HepG2 (cell line): Measurements from ENCODE around the gene PLEKHG4. TPM values are rescaled to one million over a fixed set of nuclear protein-coding genes. Genes with fewer than 3 reads are reported as not detected.

Source experiments
- KDM2A ChIP-seq: sonication (generic); formaldehyde crosslinking; IDR thresholded peaks from 2 replicates; pipeline ENCODE4 v1.4.0; 2020; ENCODE audit warnings: low read depth, missing genetic modification reagents, borderline replicate concordance
- KDM4B ChIP-seq: sonication (generic); formaldehyde crosslinking; IDR thresholded peaks from 2 replicates; pipeline ENCODE4 v1.4.0; 2020; ENCODE audit warnings: missing genetic modification reagents
- MIXL1 ChIP-seq: IDR thresholded peaks from 2 replicates; pipeline ENCODE4 v1.6.1; 2016
- NPAS2 ChIP-seq: sonication (generic); formaldehyde crosslinking; IDR thresholded peaks from 2 replicates; pipeline ENCODE4 v1.8.0; 2022; ENCODE audit warnings: mild to moderate bottlenecking, missing genetic modification reagents, borderline replicate concordance
- POLR2AphosphoS5 ChIP-seq: IDR thresholded peaks from 2 replicates; pipeline ENCODE4 v1.6.1; 2012; ENCODE audit warnings: low read depth, low read length
- PTBP1 ChIP-seq: fragments of 200-400 bp; formaldehyde crosslinking; IDR thresholded peaks from 2 replicates; pipeline ENCODE4 v1.6.1; 2018; ENCODE audit warnings: low read length, low read depth; ENCODE audit not compliant: poor library complexity, severe bottlenecking
- REXO4 ChIP-seq: sonication (generic); formaldehyde crosslinking; IDR thresholded peaks from 2 replicates; pipeline ENCODE4 v1.8.0; 2022; ENCODE audit warnings: missing genetic modification reagents, mild to moderate bottlenecking, borderline replicate concordance
- RFX5 ChIP-seq: IDR thresholded peaks from 2 replicates; pipeline ENCODE4 v1.6.1; 2011; ENCODE audit warnings: low read depth, low read length, improper control_type of control experiment
- RXRA ChIP-seq: sonication (generic); formaldehyde crosslinking; IDR thresholded peaks from 2 replicates; pipeline ENCODE4 v1.5.1; 2020; ENCODE audit warnings: missing genetic modification reagents
- SIX1 ChIP-seq: sonication (generic); formaldehyde crosslinking; IDR thresholded peaks from 2 replicates; pipeline ENCODE4 v1.4.0; 2020; ENCODE audit warnings: missing genetic modification reagents, borderline replicate concordance
- SNAPC5 ChIP-seq: sonication (generic); formaldehyde crosslinking; IDR thresholded peaks from 2 replicates; pipeline ENCODE4 v1.8.1; 2023; ENCODE audit warnings: mild to moderate bottlenecking, missing genetic modification reagents, borderline replicate concordance
- XBP1 ChIP-seq: sonication (generic); formaldehyde crosslinking; IDR thresholded peaks from 2 replicates; pipeline ENCODE4 v1.5.0; 2020; ENCODE audit warnings: missing genetic modification reagents
- ZBTB2 ChIP-seq: sonication (generic); formaldehyde crosslinking; IDR thresholded peaks from 2 replicates; pipeline ENCODE4 v1.8.0; 2022; ENCODE audit warnings: low read depth, missing genetic modification reagents
- ZFP36L1 ChIP-seq: sonication (generic); formaldehyde crosslinking; IDR thresholded peaks from 2 replicates; pipeline ENCODE4 v1.8.0; 2022; ENCODE audit warnings: mild to moderate bottlenecking, missing genetic modification reagents, moderate library complexity
- ZNF234 ChIP-seq: sonication (generic); formaldehyde crosslinking; conservative IDR thresholded peaks from 2 replicates; pipeline ENCODE4 v1.5.1; 2020; ENCODE audit warnings: mild to moderate bottlenecking, missing genetic modification reagents
- ZNF326 ChIP-seq: sonication (generic); formaldehyde crosslinking; IDR thresholded peaks from 2 replicates; pipeline ENCODE4 v1.4.0; 2020; ENCODE audit warnings: missing genetic modification reagents, borderline replicate concordance
- ZNF510 ChIP-seq: sonication (generic); formaldehyde crosslinking; IDR thresholded peaks from 2 replicates; pipeline ENCODE4 v1.4.0; 2020; ENCODE audit warnings: low read depth, mild to moderate bottlenecking, missing genetic modification reagents
- ZNF788 ChIP-seq: sonication (generic); formaldehyde crosslinking; IDR thresholded peaks from 2 replicates; pipeline ENCODE4 v1.5.0; 2020; ENCODE audit warnings: mild to moderate bottlenecking, missing genetic modification reagents, borderline replicate concordance
- ZSCAN29 ChIP-seq: sonication (generic); formaldehyde crosslinking; conservative IDR thresholded peaks from 2 replicates; pipeline ENCODE4 v1.4.0; 2020; ENCODE audit warnings: mild to moderate bottlenecking, missing genetic modification reagents
- polyA plus RNA-seq, 8 experiments: library from polyadenylated mRNA; depleted of rRNA in 3 of 8; stranded (reverse) in 7 of 8; unstranded in 1 of 8; fragments of >200 nt; fragmentation: Illumina TruSeq in 4 of 8; extraction: Trizol in 4 of 8; gene quantifications; 2 replicates each; pipeline versions ENCODE4 v1.2.1 to v1.2.3, GENCODE V29; 2011 to 2016; ENCODE audit warnings: low read depth in 4 of 8, missing spikeins in 1 of 8, mixed read lengths in 1 of 8; ENCODE audit not compliant: insufficient read depth in 1 of 8
- total RNA-seq, 5 experiments: library from RNA; depleted of rRNA; stranded (reverse); fragments of >200 nt; fragmentation: Illumina TruSeq; extraction: Trizol; gene quantifications; 2 replicates each; pipeline ENCODE4 v1.2.3, GENCODE V29; 2016; ENCODE audit warnings: low read depth in 1 of 5
- TF ChIP-seq, protein P1 (sequence below): sonication (generic); formaldehyde crosslinking; IDR thresholded peaks from 2 replicates; pipeline ENCODE4 v1.4.0; 2020; ENCODE audit warnings: mild to moderate bottlenecking, missing genetic modification reagents
- TF ChIP-seq, protein P2 (sequence below): sonication (generic); formaldehyde crosslinking; IDR thresholded peaks from 2 replicates; pipeline ENCODE4 v1.8.1; 2023; ENCODE audit warnings: mild to moderate bottlenecking, inconsistent platforms, moderate library complexity, missing genetic modification reagents, borderline replicate concordance
- TF ChIP-seq, protein P3 (sequence below): sonication (generic); formaldehyde crosslinking; IDR thresholded peaks from 2 replicates; pipeline ENCODE4 v1.5.1; 2020; ENCODE audit warnings: missing genetic modification reagents, mild to moderate bottlenecking, borderline replicate concordance

Gene PLEKHG4
- total and polyA plus RNA-seq, 2 of the 13 experiments (the other 11 are each of a cell fraction or from before 2014, with no cell fraction given): 7.1 to 13.6 TPM

GRCh38 chr16:67247192-67248072, 31.9 kb upstream of the PLEKHG4 start, which contains the start of gene FHOD1 (continued):
- TF ChIP-seq KDM2A (CRISPR knock-in tag) (peak; percentile 94), ZFP36L1 (CRISPR knock-in tag) (peak; percentile 70), ZNF234 (CRISPR knock-in tag) (no peak; the same call in 1 of the 2 replicates), MIXL1 (CRISPR knock-in tag) (0 out of 2 replicates have a peak, but pooled peaks have one; percentile 64), XBP1 (CRISPR knock-in tag) (no peak), PTBP1 (no peak), SIX1 (0 out of 2 replicates have a peak, but pooled peaks have one; percentile 28), NPAS2 (CRISPR knock-in tag) (no peak), ZBTB2 (CRISPR knock-in tag) (peak; percentile 64; the same call in 1 of the 2 replicates), ZNF788 (peak; percentile 20; the same call in 1 of the 2 replicates), ZSCAN29 (CRISPR knock-in tag) (0 out of 2 replicates have a peak, but pooled peaks have one; percentile 76), REXO4 (peak; percentile 16; the same call in 1 of the 2 replicates), RXRA (CRISPR knock-in tag) (peak; percentile 44; the same call in 1 of the 2 replicates), ZNF326 (CRISPR knock-in tag) (no peak), SNAPC5 (CRISPR knock-in tag) (0 out of 2 replicates have a peak, but pooled peaks have one; percentile 69), KDM4B (CRISPR knock-in tag) (0 out of 2 replicates have a peak, but pooled peaks have one; percentile 34), ZNF510 (peak; percentile 40; the same call in 1 of the 2 replicates), POLR2AphosphoS5 (peak; percentile 58; the same call in 1 of the 2 replicates), RFX5 (no peak)
- TF ChIP-seq, protein P1, sequence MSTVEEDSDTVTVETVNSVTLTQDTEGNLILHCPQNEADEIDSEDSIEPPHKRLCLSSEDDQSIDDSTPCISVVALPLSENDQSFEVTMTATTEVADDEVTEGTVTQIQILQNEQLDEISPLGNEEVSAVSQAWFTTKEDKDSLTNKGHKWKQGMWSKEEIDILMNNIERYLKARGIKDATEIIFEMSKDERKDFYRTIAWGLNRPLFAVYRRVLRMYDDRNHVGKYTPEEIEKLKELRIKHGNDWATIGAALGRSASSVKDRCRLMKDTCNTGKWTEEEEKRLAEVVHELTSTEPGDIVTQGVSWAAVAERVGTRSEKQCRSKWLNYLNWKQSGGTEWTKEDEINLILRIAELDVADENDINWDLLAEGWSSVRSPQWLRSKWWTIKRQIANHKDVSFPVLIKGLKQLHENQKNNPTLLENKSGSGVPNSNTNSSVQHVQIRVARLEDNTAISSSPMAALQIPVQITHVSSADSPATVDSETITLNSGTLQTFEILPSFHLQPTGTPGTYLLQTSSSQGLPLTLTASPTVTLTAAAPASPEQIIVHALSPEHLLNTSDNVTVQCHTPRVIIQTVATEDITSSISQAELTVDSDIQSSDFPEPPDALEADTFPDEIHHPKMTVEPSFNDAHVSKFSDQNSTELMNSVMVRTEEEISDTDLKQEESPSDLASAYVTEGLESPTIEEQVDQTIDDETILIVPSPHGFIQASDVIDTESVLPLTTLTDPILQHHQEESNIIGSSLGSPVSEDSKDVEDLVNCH (CRISPR knock-in tag): no peak
- TF ChIP-seq, protein P2, sequence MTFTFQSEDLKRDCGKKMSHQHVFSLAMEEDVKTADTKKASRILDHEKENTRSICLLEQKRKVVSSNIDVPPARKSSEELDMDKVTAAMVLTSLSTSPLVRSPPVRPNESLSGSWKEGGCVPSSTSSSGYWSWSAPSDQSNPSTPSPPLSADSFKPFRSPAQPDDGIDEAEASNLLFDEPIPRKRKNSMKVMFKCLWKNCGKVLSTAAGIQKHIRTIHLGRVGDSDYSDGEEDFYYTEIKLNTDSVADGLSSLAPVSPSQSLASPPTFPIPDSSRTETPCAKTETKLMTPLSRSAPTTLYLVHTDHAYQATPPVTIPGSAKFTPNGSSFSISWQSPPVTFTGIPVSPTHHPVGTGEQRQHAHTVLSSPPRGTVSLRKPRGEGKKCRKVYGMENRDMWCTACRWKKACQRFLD (CRISPR knock-in tag): peak; percentile 43; the same call in 1 of the 2 replicates
- TF ChIP-seq, protein P3, sequence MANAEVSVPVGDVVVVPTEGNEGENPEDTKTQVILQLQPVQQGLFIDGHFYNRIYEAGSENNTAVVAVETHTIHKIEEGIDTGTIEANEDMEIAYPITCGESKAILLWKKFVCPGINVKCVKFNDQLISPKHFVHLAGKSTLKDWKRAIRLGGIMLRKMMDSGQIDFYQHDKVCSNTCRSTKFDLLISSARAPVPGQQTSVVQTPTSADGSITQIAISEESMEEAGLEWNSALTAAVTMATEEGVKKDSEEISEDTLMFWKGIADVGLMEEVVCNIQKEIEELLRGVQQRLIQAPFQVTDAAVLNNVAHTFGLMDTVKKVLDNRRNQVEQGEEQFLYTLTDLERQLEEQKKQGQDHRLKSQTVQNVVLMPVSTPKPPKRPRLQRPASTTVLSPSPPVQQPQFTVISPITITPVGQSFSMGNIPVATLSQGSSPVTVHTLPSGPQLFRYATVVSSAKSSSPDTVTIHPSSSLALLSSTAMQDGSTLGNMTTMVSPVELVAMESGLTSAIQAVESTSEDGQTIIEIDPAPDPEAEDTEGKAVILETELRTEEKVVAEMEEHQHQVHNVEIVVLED (CRISPR knock-in tag): no peak
